ENCODE measurements around the gene CREB5. TPM values are rescaled to one million over a fixed set of nuclear protein-coding genes. Genes with fewer than 3 reads are reported as not detected.

Gene CREB5
- total RNA-seq, 2 experiments from 2014 or later = 0.15 to 0.52 TPM

- no peak for DNase-seq
- H3K4me1 Mint-ChIP-seq (ENCODE audit: low read depth) = peaks cover 13% of the 10 kb centered on the region
- intact Hi-C loops (cut with micrococcal nuclease) = no loop called here
- no peaks in the 10 kb centered on the region for H3K36me3 Mint-ChIP-seq
- H3K27ac Mint-ChIP-seq = no peak overlapping the region
- H3K9me3 Mint-ChIP-seq = peaks cover 8% of the 10 kb centered on the region
- H3K4me3 Mint-ChIP-seq = no peak overlapping the region
- ChIA-PET CTCF (interaction anchor here (0.5 kb wide), 1 partner anchor 14 kb away, joined by 3 read pairs; no protein-coding TSS in a partner anchor), POLR2A (no interaction called here)
- H3K27me3 Mint-ChIP-seq = peaks cover 16% of the 10 kb centered on the region
These were observed 34.8 kb downstream of the CREB5 start for GRCh38 chr7:28447071-28447470.

DNA sequence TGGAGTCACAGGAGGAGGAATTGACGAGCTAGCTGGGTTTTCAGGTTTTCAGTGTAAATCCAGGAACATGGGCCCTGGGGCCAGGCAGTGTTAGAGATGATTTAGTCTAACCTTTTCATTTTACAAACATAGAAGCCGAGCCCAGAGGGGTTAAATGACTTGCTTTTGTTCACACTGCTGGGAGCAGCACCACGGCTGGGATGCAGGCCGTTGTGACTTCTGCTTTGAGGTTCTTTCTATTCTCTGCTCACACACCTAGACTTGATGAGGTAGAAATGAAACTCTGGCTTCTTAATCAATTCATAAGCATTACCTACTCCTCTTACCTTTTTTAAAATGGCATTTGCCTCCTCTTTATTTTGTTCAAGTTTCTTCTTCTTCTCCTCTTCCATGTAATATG lies 36.4 kb downstream of the CREB5 start:
- Mint-ChIP-seq H3K27ac (no peak overlapping the region), H3K36me3 (no peaks in the 10 kb centered on the region), H3K9me3 (no peaks in the 10 kb centered on the region), H3K4me1 (ENCODE audit: low read depth) (no peaks in the 10 kb centered on the region), H3K4me3 (no peak overlapping the region), H3K27me3 (peaks cover 16% of the 10 kb centered on the region)
- CTCF ChIA-PET = no interaction called here
- no peak for DNase-seq
- intact Hi-C loops (cut with micrococcal nuclease) = no loop called here
- POLR2A ChIA-PET = no interaction called here

DNA sequence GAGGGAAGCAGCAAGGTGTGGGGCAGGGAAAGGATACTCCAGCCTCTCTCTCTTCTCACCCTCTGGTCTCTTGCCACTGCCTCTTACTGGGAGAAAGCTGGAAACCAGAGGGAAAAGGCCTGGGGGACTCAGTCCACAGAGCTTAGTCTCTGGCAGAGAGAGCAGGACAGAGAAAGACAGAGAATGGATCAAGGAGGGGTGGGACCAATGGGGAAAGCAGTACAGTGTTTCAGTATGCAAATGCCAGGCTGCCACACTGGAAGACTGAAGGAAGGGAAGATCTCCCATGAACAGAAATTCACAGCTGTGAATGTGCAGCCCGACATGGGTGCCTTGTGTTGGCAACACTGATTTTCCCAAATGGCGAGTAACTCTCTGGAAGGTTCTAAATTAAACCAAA lies 40.4 kb downstream of the CREB5 start:
- no peaks in the 10 kb centered on the region for H3K4me1 Mint-ChIP-seq (ENCODE audit: low read depth)
- intact Hi-C loops (cut with micrococcal nuclease) = no loop called here
- no peaks in the 10 kb centered on the region for H3K36me3 Mint-ChIP-seq
- H3K9me3 Mint-ChIP-seq = no peaks in the 10 kb centered on the region
- H3K27me3 Mint-ChIP-seq = peaks cover 9% of the 10 kb centered on the region
- CTCF ChIA-PET = no interaction called here
- no peak overlapping the region for H3K27ac Mint-ChIP-seq
- POLR2A ChIA-PET = no interaction called here
- H3K4me3 Mint-ChIP-seq = no peak overlapping the region
- no peak for DNase-seq

DNA sequence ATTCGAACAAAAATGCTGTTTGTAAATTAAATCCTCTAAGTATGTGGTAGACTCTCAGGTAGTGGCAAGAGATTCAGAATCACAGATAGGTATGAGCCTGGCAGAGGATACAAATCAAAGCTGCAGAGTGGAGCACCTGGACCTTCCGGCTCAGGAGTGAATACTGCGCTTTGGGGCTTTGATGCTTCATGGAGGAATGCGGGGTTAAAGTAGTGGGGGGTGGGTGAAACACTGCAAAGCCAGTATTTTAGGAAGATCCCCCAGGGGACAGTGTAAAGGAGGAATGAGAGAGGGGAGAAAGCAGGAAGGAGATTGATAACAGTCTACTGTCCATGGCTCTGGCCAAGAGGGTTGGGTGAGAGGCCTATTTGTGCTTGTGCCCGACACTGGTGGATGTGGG lies 43.2 kb downstream of the CREB5 start:
- H3K27me3 Mint-ChIP-seq = peaks cover 9% of the 10 kb centered on the region
- ChIA-PET CTCF (no interaction called here), POLR2A (no interaction called here)
- H3K36me3 Mint-ChIP-seq = no peaks in the 10 kb centered on the region
- intact Hi-C loops (cut with micrococcal nuclease) = no loop called here
- H3K4me1 Mint-ChIP-seq (ENCODE audit: low read depth) = no peaks in the 10 kb centered on the region
- H3K9me3 Mint-ChIP-seq = no peaks in the 10 kb centered on the region
- DNase-seq = no peak
- H3K4me3 Mint-ChIP-seq = no peak overlapping the region
- H3K27ac Mint-ChIP-seq = no peak overlapping the region

DNA sequence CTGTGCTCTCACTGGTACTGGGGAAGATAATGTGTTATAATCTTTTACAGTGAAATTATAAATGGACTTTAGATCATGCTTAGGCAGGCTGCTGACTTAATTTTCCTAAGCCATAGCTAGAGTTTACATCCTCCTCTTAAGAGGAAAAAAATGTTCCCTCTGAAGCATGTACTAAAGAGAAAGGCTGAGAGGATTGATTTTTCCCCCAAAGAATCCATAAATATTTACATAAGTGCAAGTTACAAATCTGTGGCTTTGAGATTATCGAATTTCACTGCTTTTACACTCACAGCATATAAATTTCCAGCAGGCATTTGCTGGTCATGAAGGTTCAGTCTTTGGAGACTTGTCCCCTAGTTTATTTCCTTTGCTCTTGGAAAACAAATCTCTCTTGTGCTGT lies 43.7 kb downstream of the CREB5 start:
- no peak for DNase-seq
- Mint-ChIP-seq H3K27me3 (peaks cover 6% of the 10 kb centered on the region), H3K4me3 (no peak overlapping the region), H3K9me3 (no peaks in the 10 kb centered on the region), H3K4me1 (ENCODE audit: low read depth) (no peaks in the 10 kb centered on the region), H3K36me3 (no peaks in the 10 kb centered on the region), H3K27ac (no peak overlapping the region)
- intact Hi-C loops (cut with micrococcal nuclease) = no loop called here
- ChIA-PET POLR2A (no interaction called here), CTCF (no interaction called here)

DNA sequence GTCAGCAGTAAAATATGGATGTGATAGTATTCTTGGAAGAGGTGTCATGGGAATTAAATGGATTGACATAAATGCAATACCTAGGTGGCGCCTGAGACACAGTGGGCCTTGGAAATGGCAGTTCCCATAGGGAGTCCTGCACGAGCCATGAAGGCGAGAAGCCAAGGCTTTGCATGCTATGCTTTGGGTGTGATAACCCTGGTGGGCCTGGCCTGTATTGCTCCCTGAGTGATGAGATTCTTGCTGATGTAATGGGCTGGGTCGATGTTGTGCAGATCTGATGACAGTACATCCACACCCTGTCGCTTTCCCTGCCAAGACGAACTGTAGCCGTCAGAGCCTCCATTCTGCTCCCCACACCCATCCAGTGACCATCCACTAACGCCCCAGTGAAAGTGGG lies 46.4 kb downstream of the CREB5 start:
- DNase-seq = no peak
- H3K27me3 Mint-ChIP-seq = peaks cover 6% of the 10 kb centered on the region
- H3K36me3 Mint-ChIP-seq = no peaks in the 10 kb centered on the region
- H3K4me1 Mint-ChIP-seq (ENCODE audit: low read depth) = no peaks in the 10 kb centered on the region
- H3K4me3 Mint-ChIP-seq = no peak overlapping the region
- POLR2A ChIA-PET = no interaction called here
- H3K27ac Mint-ChIP-seq = no peak overlapping the region
- no peaks in the 10 kb centered on the region for H3K9me3 Mint-ChIP-seq
- intact Hi-C loops (cut with micrococcal nuclease) = no loop called here
- CTCF ChIA-PET = no interaction called here

- H3K9me3 Mint-ChIP-seq = no peaks in the 10 kb centered on the region
- H3K4me1 Mint-ChIP-seq (ENCODE audit: low read depth) = no peaks in the 10 kb centered on the region
- ChIA-PET POLR2A (no interaction called here), CTCF (no interaction called here)
- H3K27me3 Mint-ChIP-seq = peaks cover 5% of the 10 kb centered on the region
- no peak overlapping the region for H3K27ac Mint-ChIP-seq
- no peaks in the 10 kb centered on the region for H3K36me3 Mint-ChIP-seq
- no peak for DNase-seq
- intact Hi-C loops (cut with micrococcal nuclease) = no loop called here
- no peak overlapping the region for H3K4me3 Mint-ChIP-seq
These were observed 47.0 kb downstream of the CREB5 start for GRCh38 chr7:28459306-28459705.

DNA sequence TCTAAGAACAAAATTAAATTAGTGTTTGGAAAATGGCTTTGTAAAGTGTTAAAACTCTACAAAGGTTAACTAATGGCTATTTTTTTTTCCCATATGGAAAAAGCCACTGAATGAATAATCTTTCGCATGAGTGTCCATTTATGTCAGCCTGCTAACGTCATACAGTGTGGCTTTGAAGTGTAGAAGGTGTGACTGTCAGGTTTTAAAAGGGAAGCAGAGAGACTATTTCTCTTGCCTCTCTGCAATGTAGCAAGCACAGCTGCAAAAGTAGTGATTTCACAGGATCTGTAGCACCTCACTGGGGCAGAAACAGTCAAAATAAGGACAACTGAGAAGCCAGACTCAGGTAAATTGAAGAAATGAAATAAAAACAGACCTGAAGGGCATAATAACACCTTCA lies 53.4 kb downstream of the CREB5 start:
- no peak overlapping the region for H3K27ac Mint-ChIP-seq
- H3K4me3 Mint-ChIP-seq = no peak overlapping the region
- CTCF ChIA-PET = no interaction called here
- POLR2A ChIA-PET = no interaction called here
- H3K9me3 Mint-ChIP-seq = no peaks in the 10 kb centered on the region
- H3K27me3 Mint-ChIP-seq = peaks cover 6% of the 10 kb centered on the region
- no peak for DNase-seq
- H3K4me1 Mint-ChIP-seq (ENCODE audit: low read depth) = no peaks in the 10 kb centered on the region
- no peaks in the 10 kb centered on the region for H3K36me3 Mint-ChIP-seq
- intact Hi-C loops (cut with micrococcal nuclease) = no loop called here

GRCh38 chr7:28466341-28466740 lies 54.0 kb downstream of the CREB5 start:
- CTCF ChIA-PET = no interaction called here
- H3K27ac Mint-ChIP-seq = no peak overlapping the region
- no peak for DNase-seq

GRCh38 chr7:28466885-28467284 lies 54.6 kb downstream of the CREB5 start:
- no peak for DNase-seq
- Mint-ChIP-seq H3K27me3 (peaks cover 6% of the 10 kb centered on the region), H3K9me3 (no peaks in the 10 kb centered on the region), H3K4me3 (no peak overlapping the region), H3K36me3 (no peaks in the 10 kb centered on the region), H3K4me1 (ENCODE audit: low read depth) (no peaks in the 10 kb centered on the region), H3K27ac (no peak overlapping the region)
- intact Hi-C loops (cut with micrococcal nuclease) = no loop called here
- POLR2A ChIA-PET = no interaction called here
- CTCF ChIA-PET = no interaction called here

More at GRCh38 chr7:28466341-28466740, 54.0 kb downstream of the CREB5 start:
- POLR2A ChIA-PET = no interaction called here
- no peaks in the 10 kb centered on the region for H3K4me1 Mint-ChIP-seq (ENCODE audit: low read depth)
- peaks cover 6% of the 10 kb centered on the region for H3K27me3 Mint-ChIP-seq
- no peak overlapping the region for H3K4me3 Mint-ChIP-seq
- no peaks in the 10 kb centered on the region for H3K9me3 Mint-ChIP-seq
- intact Hi-C loops (cut with micrococcal nuclease) = no loop called here
- no peaks in the 10 kb centered on the region for H3K36me3 Mint-ChIP-seq

GRCh38 chr7:28469562-28469961 lies 57.2 kb downstream of the CREB5 start:
- POLR2A ChIA-PET = no interaction called here
- intact Hi-C loops (cut with micrococcal nuclease) = no loop called here
- H3K4me3 Mint-ChIP-seq = no peak overlapping the region
- peaks cover 5% of the 10 kb centered on the region for H3K27me3 Mint-ChIP-seq
- no peaks in the 10 kb centered on the region for H3K9me3 Mint-ChIP-seq
- CTCF ChIA-PET = interaction anchor here (0.6 kb wide), 1 partner anchor 373 kb away, joined by 3 read pairs; no protein-coding TSS in a partner anchor
- H3K27ac Mint-ChIP-seq = no peak overlapping the region
- H3K4me1 Mint-ChIP-seq (ENCODE audit: low read depth) = no peaks in the 10 kb centered on the region
- no peaks in the 10 kb centered on the region for H3K36me3 Mint-ChIP-seq
- DNase-seq = no peak

DNA sequence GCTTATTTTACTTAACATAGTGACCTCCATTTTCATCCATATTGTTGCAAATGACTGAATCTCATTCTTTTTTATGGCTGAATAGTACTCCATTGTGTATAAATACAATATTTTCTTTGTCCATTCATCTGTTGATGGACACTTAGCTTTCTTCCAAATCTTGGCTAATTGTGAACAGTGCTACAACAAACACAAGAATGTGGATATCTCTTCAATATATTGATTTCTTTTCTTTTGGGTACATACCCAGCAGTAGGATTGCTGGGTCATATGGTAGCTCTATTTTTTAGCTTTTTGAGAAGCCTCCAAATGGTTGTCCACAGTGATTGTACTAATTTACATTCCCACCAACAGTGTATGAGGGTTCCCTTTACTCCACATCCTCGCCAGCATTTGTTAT lies 58.0 kb downstream of the CREB5 start:
- no peak overlapping the region for H3K27ac Mint-ChIP-seq
- no peaks in the 10 kb centered on the region for H3K36me3 Mint-ChIP-seq
- CTCF ChIA-PET = no interaction called here

GRCh38 chr7:28472332-28472731 lies 60.0 kb downstream of the CREB5 start:
- no peak for DNase-seq

More for the DNA sequence above, 58.0 kb downstream of the CREB5 start:
- no peak overlapping the region for H3K4me3 Mint-ChIP-seq
- intact Hi-C loops (cut with micrococcal nuclease) = no loop called here
- POLR2A ChIA-PET = no interaction called here
- no peak for DNase-seq
- H3K27me3 Mint-ChIP-seq = peaks cover 5% of the 10 kb centered on the region
- no peaks in the 10 kb centered on the region for H3K4me1 Mint-ChIP-seq (ENCODE audit: low read depth)
- H3K9me3 Mint-ChIP-seq = no peaks in the 10 kb centered on the region

More at GRCh38 chr7:28472332-28472731, 60.0 kb downstream of the CREB5 start:
- Mint-ChIP-seq H3K36me3 (no peaks in the 10 kb centered on the region), H3K27me3 (peaks cover under 1% of the 10 kb centered on the region), H3K4me1 (ENCODE audit: low read depth) (no peaks in the 10 kb centered on the region), H3K9me3 (no peaks in the 10 kb centered on the region), H3K27ac (no peak overlapping the region), H3K4me3 (no peak overlapping the region)
- intact Hi-C loops (cut with micrococcal nuclease) = no loop called here
- POLR2A ChIA-PET = no interaction called here
- CTCF ChIA-PET = no interaction called here
